Glutamatergic neuron (in vitro differentiated cells): ENCODE results near the gene PADI1. TPM values are rescaled to one million over a fixed set of nuclear protein-coding genes. Genes with fewer than 3 reads are reported as not detected.

Experiments
- DNase-seq: peaks from one replicate; pipeline ENCODE4 v3.0.0; 2022
- H3K27ac Mint-ChIP-seq: one replicate; pipeline ENCODE4 v1.8.0; 2020; ENCODE audit warnings: mild to moderate bottlenecking, mixed read lengths, inconsistent platforms; ENCODE audit not compliant: unreplicated experiment
- H3K27me3 Mint-ChIP-seq: one replicate; pipeline ENCODE4 v1.8.0; 2020; ENCODE audit warnings: mild to moderate bottlenecking, moderate library complexity, mixed read lengths, inconsistent platforms; ENCODE audit not compliant: unreplicated experiment
- H3K36me3 Mint-ChIP-seq: one replicate; pipeline ENCODE4 v1.8.0; 2020; ENCODE audit warnings: mild to moderate bottlenecking, mixed read lengths, inconsistent platforms; ENCODE audit not compliant: unreplicated experiment
- H3K4me1 Mint-ChIP-seq: one replicate; pipeline ENCODE4 v1.8.0; 2020; ENCODE audit warnings: mild to moderate bottlenecking, low read depth, mixed read lengths, inconsistent platforms; ENCODE audit not compliant: unreplicated experiment
- H3K4me3 Mint-ChIP-seq: one replicate; pipeline ENCODE4 v1.8.0; 2020; ENCODE audit warnings: mild to moderate bottlenecking, mixed read lengths, inconsistent platforms; ENCODE audit not compliant: unreplicated experiment
- H3K9me3 Mint-ChIP-seq: one replicate; pipeline ENCODE4 v1.8.0; 2020; ENCODE audit warnings: mild to moderate bottlenecking, moderate library complexity, mixed read lengths, inconsistent platforms; ENCODE audit not compliant: unreplicated experiment
- total RNA-seq: library from RNA; stranded (reverse); fragmentation: NEBNext Ultra II Directional; extraction: Animal tissue kit (Norgen Biotek cat#: 25700); gene quantifications from one replicate; pipeline ENCODE4 v1.2.1, GENCODE V29; 2021; ENCODE audit not compliant: unreplicated experiment
- TF ChIP-seq, protein P1 (sequence below): fragments of 200-600 bp; sonication (generic); IDR thresholded peaks from one replicate; pipeline ENCODE4 v1.5.0; 2021; ENCODE audit not compliant: partially characterized antibody, unreplicated experiment

Gene PADI1
- total RNA-seq, 1 donor from 2014 or later = not detected

GRCh38 chr1:17161137-17161740 lies 43.7 kb upstream of the PADI1 start:
- Mint-ChIP-seq H3K4me3 (no peak overlapping the region), H3K27me3 (peaks cover 8% of the 10 kb centered on the region), H3K4me1 (no peaks in the 10 kb centered on the region), H3K27ac (no peak overlapping the region), H3K36me3 (peaks cover 4% of the 10 kb centered on the region), H3K9me3 (peaks cover 3% of the 10 kb centered on the region)
- DNase-seq = no peak
- TF ChIP-seq, protein P1, sequence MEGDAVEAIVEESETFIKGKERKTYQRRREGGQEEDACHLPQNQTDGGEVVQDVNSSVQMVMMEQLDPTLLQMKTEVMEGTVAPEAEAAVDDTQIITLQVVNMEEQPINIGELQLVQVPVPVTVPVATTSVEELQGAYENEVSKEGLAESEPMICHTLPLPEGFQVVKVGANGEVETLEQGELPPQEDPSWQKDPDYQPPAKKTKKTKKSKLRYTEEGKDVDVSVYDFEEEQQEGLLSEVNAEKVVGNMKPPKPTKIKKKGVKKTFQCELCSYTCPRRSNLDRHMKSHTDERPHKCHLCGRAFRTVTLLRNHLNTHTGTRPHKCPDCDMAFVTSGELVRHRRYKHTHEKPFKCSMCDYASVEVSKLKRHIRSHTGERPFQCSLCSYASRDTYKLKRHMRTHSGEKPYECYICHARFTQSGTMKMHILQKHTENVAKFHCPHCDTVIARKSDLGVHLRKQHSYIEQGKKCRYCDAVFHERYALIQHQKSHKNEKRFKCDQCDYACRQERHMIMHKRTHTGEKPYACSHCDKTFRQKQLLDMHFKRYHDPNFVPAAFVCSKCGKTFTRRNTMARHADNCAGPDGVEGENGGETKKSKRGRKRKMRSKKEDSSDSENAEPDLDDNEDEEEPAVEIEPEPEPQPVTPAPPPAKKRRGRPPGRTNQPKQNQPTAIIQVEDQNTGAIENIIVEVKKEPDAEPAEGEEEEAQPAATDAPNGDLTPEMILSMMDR = no peak

- Mint-ChIP-seq H3K9me3 (peaks cover 2% of the 10 kb centered on the region), H3K27ac (no peak overlapping the region), H3K27me3 (peaks cover 8% of the 10 kb centered on the region), H3K4me1 (no peaks in the 10 kb centered on the region), H3K36me3 (peaks cover 4% of the 10 kb centered on the region), H3K4me3 (no peak overlapping the region)
- no peak for DNase-seq
- TF ChIP-seq, protein P1 = no peak
Observed at GRCh38 chr1:17161926-17162800, 42.8 kb upstream of the PADI1 start.

DNA sequence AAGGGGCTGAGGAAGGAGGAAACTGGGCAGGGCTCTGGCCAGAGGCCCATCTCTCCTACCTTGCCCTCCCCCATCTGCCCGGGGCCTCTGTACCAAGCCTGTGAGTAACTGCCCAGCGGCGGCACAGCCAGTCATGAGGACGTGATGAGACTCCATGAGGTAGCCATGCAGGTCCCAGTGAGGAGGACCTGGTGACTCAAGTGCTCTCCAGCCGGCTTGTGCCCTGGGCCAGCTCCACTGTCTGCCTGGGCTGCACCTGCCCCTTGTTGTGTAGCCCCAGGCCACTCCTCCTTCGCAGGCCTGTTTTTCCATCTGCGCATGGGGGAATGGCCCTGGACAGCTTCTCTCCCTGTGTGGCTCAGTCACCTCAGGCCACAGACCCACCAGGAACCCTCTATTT lies 42.0 kb upstream of the PADI1 start:
- H3K4me3 Mint-ChIP-seq = no peak overlapping the region
- no peaks in the 10 kb centered on the region for H3K4me1 Mint-ChIP-seq
- peaks cover 4% of the 10 kb centered on the region for H3K36me3 Mint-ChIP-seq
- H3K27me3 Mint-ChIP-seq = peaks cover 11% of the 10 kb centered on the region
- H3K9me3 Mint-ChIP-seq = peaks cover 2% of the 10 kb centered on the region
- TF ChIP-seq, protein P1 = no peak
- no peak overlapping the region for H3K27ac Mint-ChIP-seq
- DNase-seq = no peak

DNA sequence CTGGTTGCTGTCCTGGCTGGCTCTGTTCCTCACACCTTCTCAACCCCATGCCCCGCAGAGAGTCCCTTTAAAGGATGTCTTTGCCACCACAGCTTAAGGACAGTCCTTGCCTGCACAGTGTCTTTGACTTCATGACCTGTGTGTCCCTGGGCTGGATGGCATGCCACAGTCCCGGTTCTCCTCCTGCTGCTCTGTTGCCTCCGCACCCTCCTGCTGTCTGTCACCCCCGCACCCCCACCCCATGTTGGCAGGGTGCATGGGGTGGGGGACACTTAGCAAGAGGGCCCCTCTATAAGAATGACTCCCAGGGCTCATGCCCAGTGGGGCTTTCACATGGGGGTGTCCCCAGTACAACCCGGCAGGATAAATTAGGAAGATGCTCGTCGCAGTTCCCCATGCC lies 41.6 kb upstream of the PADI1 start:
- Mint-ChIP-seq H3K4me1 (no peaks in the 10 kb centered on the region), H3K4me3 (no peak overlapping the region)
- TF ChIP-seq, protein P1 = no peak

More for the DNA sequence above, 41.6 kb upstream of the PADI1 start:
- Mint-ChIP-seq H3K27ac (no peak overlapping the region), H3K27me3 (peaks cover 11% of the 10 kb centered on the region), H3K36me3 (peaks cover 4% of the 10 kb centered on the region), H3K9me3 (peaks cover 2% of the 10 kb centered on the region)
- DNase-seq = no peak
